Neural cell (in vitro differentiated cells): ENCODE measurements around the gene UBASH3B.

Experiments used
- RAD21 ChIP-seq: fragments of 450-650 bp; conservative IDR thresholded peaks from 2 replicates; pipeline ENCODE4 v1.6.1; 2014; ENCODE audit warnings: antibody characterized with exemption, mild to moderate bottlenecking, moderate library complexity
- SMC3 ChIP-seq: fragments of 450-650 bp; conservative IDR thresholded peaks from 2 replicates; pipeline ENCODE4 v1.6.1; 2014; ENCODE audit warnings: antibody characterized with exemption, mild to moderate bottlenecking, moderate library complexity; ENCODE audit not compliant: poor library complexity
- TF ChIP-seq, protein P1 (sequence below): fragments of 450-650 bp; IDR thresholded peaks from 2 replicates; pipeline ENCODE4 v1.5.1; 2014; ENCODE audit warnings: antibody characterized with exemption, mild to moderate bottlenecking, moderate library complexity; ENCODE audit not compliant: poor library complexity, severe bottlenecking

- TF ChIP-seq RAD21 (no peak), SMC3 (no peak)
- TF ChIP-seq, protein P1, sequence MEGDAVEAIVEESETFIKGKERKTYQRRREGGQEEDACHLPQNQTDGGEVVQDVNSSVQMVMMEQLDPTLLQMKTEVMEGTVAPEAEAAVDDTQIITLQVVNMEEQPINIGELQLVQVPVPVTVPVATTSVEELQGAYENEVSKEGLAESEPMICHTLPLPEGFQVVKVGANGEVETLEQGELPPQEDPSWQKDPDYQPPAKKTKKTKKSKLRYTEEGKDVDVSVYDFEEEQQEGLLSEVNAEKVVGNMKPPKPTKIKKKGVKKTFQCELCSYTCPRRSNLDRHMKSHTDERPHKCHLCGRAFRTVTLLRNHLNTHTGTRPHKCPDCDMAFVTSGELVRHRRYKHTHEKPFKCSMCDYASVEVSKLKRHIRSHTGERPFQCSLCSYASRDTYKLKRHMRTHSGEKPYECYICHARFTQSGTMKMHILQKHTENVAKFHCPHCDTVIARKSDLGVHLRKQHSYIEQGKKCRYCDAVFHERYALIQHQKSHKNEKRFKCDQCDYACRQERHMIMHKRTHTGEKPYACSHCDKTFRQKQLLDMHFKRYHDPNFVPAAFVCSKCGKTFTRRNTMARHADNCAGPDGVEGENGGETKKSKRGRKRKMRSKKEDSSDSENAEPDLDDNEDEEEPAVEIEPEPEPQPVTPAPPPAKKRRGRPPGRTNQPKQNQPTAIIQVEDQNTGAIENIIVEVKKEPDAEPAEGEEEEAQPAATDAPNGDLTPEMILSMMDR, result no peak
These were observed 36.1 kb downstream of the UBASH3B start for GRCh38 chr11:122691549-122692150.
